NCI-H82 treated with DMSO at 0.1 percent for 48 hours (cell line): ENCODE data around the gene AK9.

Experiments
- DNase-seq: peaks from one replicate; lab custom pipeline; 2025; ENCODE audit not compliant: unreplicated experiment; lab: John Stamatoyannopoulos, UW

The AK9 gene

GRCh38 chr6:109485266-109485935, 205.6 kb downstream of the AK9 start:
- no peak for DNase-seq

- no peak for DNase-seq
Observed at GRCh38 chr6:109484122-109484521, 206.9 kb downstream of the AK9 start.

- DNase-seq: no peak
Observed at GRCh38 chr6:109483735-109484057, 207.3 kb downstream of the AK9 start.

GRCh38 chr6:109482905-109483734, 207.9 kb downstream of the AK9 start, which contains the start of gene ZBTB24:
TSS of gene ZBTB24 (minus strand) at chr6:109483219. CDS start at chr6:109482026, 1,193 bp downstream.
- peak; percentile 82 for DNase-seq

- DNase-seq: no peak
Observed at GRCh38 chr6:109480993-109481480, 210.0 kb downstream of the AK9 start.

- no peak for DNase-seq
Observed at GRCh38 chr6:109478841-109479624, 212.0 kb downstream of the AK9 start.

- DNase-seq: no peak
Observed at GRCh38 chr6:109478222-109478805, 212.7 kb downstream of the AK9 start.

- DNase-seq: no peak
Observed at GRCh38 chr6:109477725-109478124, 213.3 kb downstream of the AK9 start.

- no peak for DNase-seq
Observed at GRCh38 chr6:109477184-109477583, 213.8 kb downstream of the AK9 start.

GRCh38 chr6:109475625-109476024, 215.4 kb downstream of the AK9 start:
- no peak for DNase-seq

GRCh38 chr6:109474995-109475394, 216.0 kb downstream of the AK9 start:
- DNase-seq: no peak

GRCh38 chr6:109473120-109473519, 217.9 kb downstream of the AK9 start:
- no peak for DNase-seq

GRCh38 chr6:109472132-109472995, 218.6 kb downstream of the AK9 start:
- DNase-seq: no peak

- no peak for DNase-seq
Observed at GRCh38 chr6:109471105-109471810, 219.7 kb downstream of the AK9 start.

- no peak for DNase-seq
Observed at GRCh38 chr6:109469591-109470189, 221.3 kb downstream of the AK9 start.

- no peak for DNase-seq
Observed at GRCh38 chr6:109467696-109468095, 223.3 kb downstream of the AK9 start.

GRCh38 chr6:109466212-109466923, 224.6 kb downstream of the AK9 start:
- DNase-seq: no peak

GRCh38 chr6:109465772-109466171, 225.2 kb downstream of the AK9 start:
- no peak for DNase-seq
